Iris pigment epithelial cell (primary cell): ENCODE measurements around the gene TMC2.
"Not testable (repeated sequence)": the region's sequence is repeated elsewhere in the genome, so short reads cannot be mapped to it uniquely, and the experiment has no call there.

Source experiments
- DNase-seq: peaks from one replicate; pipeline ENCODE4 v3.0.0-alpha.2; 2011; ENCODE audit warnings: low read depth

Gene TMC2

GRCh38 chr20:2663364-2663886 is 127.1 kb downstream of the TMC2 start:
- DNase-seq: no peak

GRCh38 chr20:2663887-2664719 is 127.7 kb downstream of the TMC2 start, which contains the start of gene IDH3B:
TSS of gene IDH3B (minus strand) at chr20:2664216. CDS start at chr20:2664188, 28 bp downstream.
- DNase-seq: peak; percentile 95

- DNase-seq: no peak
Observed at GRCh38 chr20:2671977-2672376, 135.6 kb downstream of the TMC2 start.

- DNase-seq: no peak
Observed at GRCh38 chr20:2672446-2672845, 136.1 kb downstream of the TMC2 start.

GRCh38 chr20:2673453-2673852 is 137.1 kb downstream of the TMC2 start:
- DNase-seq: no peak

GRCh38 chr20:2680046-2680445 is 143.7 kb downstream of the TMC2 start:
- DNase-seq: no peak

- DNase-seq: not testable (repeated sequence)
Observed at GRCh38 chr20:2682040-2682439, 145.7 kb downstream of the TMC2 start.

GRCh38 chr20:2684817-2685216 is 148.4 kb downstream of the TMC2 start:
- not testable (repeated sequence) for DNase-seq

- no peak for DNase-seq
Observed at GRCh38 chr20:2687514-2687913, 151.1 kb downstream of the TMC2 start.

- DNase-seq: peak; percentile 45
Observed at GRCh38 chr20:2688041-2688591, 151.7 kb downstream of the TMC2 start.

- DNase-seq: no peak
Observed at GRCh38 chr20:2690213-2690612, 153.8 kb downstream of the TMC2 start.

GRCh38 chr20:2690718-2691117 is 154.3 kb downstream of the TMC2 start:
- DNase-seq: no peak

- no peak for DNase-seq
Observed at GRCh38 chr20:2691127-2691526, 154.8 kb downstream of the TMC2 start.
